Gastroesophageal sphincter (tissue), 4 donors: Measurements from ENCODE around the gene RPS5. TPM values are rescaled to one million over a fixed set of nuclear protein-coding genes. Genes with fewer than 3 reads are reported as not detected.
"Not testable (repeated sequence)": the region's sequence is repeated elsewhere in the genome, so short reads cannot be mapped to it uniquely, and the experiment has no call there.

Experiments used
- ATAC-seq: fragments of 150-250 bp; one replicate; pipeline ENCODE4 v1.9.1; 2016; ENCODE audit warnings: mild to moderate bottlenecking, moderate library complexity
- H3K27ac ChIP-seq, 4 donors: fragments of 200-600 bp; sonication (generic) in 3 of 4; 1 replicate in 3 of 4; 2 replicates in 1 of 4; pipeline ENCODE4 v1.5.1; 2016 to 2019
- H3K27me3 ChIP-seq: fragments of 200-600 bp; sonication (generic); one replicate; pipeline ENCODE4 v1.5.1; 2019
- H3K36me3 ChIP-seq, 2 donors: fragments of 200-600 bp; sonication (generic); one replicate each; pipeline ENCODE4 v1.5.1; 2019; ENCODE audit warnings: control low read depth in 1 of 2
- H3K4me1 ChIP-seq, 3 donors: fragments of 200-600 bp; sonication (generic); 1 replicate in 2 of 3; 2 replicates in 1 of 3; pipeline ENCODE4 v1.5.1; 2016 to 2019; ENCODE audit warnings: control low read depth in 2 of 3
- H3K4me3 ChIP-seq, 2 donors: fragments of 200-600 bp; sonication (generic); one replicate each; pipeline ENCODE4 v1.5.1; 2019; ENCODE audit warnings: mild to moderate bottlenecking in 1 of 2, moderate library complexity in 1 of 2
- H3K9me3 ChIP-seq, 3 donors: fragments of 200-600 bp; sonication (generic); one replicate each; pipeline ENCODE4 v1.5.1; 2017 to 2019; ENCODE audit warnings: control low read depth in 2 of 3
- CTCF ChIP-seq, 4 experiments: fragments of 200-600 bp in 2 of 4; fragments of 450-650 bp in 2 of 4; sonication (generic) in 1 of 4; IDR thresholded peaks; one replicate each; pipeline ENCODE4 v1.5.1; 2017 to 2019; ENCODE audit warnings: antibody characterized with exemption in 4 of 4, mild to moderate bottlenecking in 2 of 4, moderate library complexity in 2 of 4
- EP300 ChIP-seq: sonication (generic); formaldehyde crosslinking; IDR thresholded peaks from one replicate; pipeline ENCODE4 v1.6.1; 2017; ENCODE audit warnings: antibody characterized with exemption, mild to moderate bottlenecking
- POLR2A ChIP-seq, 2 donors: fragments of 450-650 bp; IDR thresholded peaks; one replicate each; pipeline ENCODE4 v1.6.1; 2017; ENCODE audit warnings: antibody characterized with exemption in 2 of 2, mild to moderate bottlenecking in 2 of 2, moderate library complexity in 1 of 2
- POLR2AphosphoS5 ChIP-seq: sonication (generic); formaldehyde crosslinking; IDR thresholded peaks from one replicate; pipeline ENCODE4 v1.6.1; 2017; ENCODE audit warnings: antibody characterized with exemption
- whole genome bisulfite sequencing, 2 donors: methylation state at CpG; one replicate each; pipeline ENCODE4 v1.1.5; 2018; ENCODE audit warnings: low coverage in 1 of 2; 5-methylcytosine and 5-hydroxymethylcytosine counted together
- total RNA-seq, 4 donors: library from RNA; depleted of rRNA; stranded (reverse); fragments of >200 nt; gene quantifications; one replicate each; pipeline ENCODE4 v1.1.0, GENCODE V29; 2016

RPS5 gene
- total RNA-seq, 4 donors from 2014 or later: 841 to 2,040 (median 1,635) TPM

GRCh38 chr19:58372311-58373133, 14.5 kb upstream of the RPS5 start:
- ATAC-seq: no peak
- 60 to 80% methylated on average over 2 to 7 of the region's 15 CpGs for WGBS, 2 donors
- Histone ChIP-seq H3K4me3 (no peak overlapping the region), H3K27me3 (peaks cover 7% of the 10 kb centered on the region), H3K9me3 (no peaks in the 10 kb centered on the region), H3K36me3 (peaks cover 0 to 6% of the 10 kb centered on the region in 2 donors), H3K27ac (no peak overlapping the region), H3K4me1 (no peaks in the 10 kb centered on the region)
- TF ChIP-seq EP300: no peak
- no peak for TF ChIP-seq POLR2A (IDR thresholded peaks at IDR 0.05)
- no peak for TF ChIP-seq POLR2AphosphoS5
- TF ChIP-seq CTCF (IDR thresholded peaks at IDR 0.05): no peak

GRCh38 chr19:58374200-58374599, 12.9 kb upstream of the RPS5 start:
- no peak for ATAC-seq
- no peak for TF ChIP-seq EP300
- no peak for TF ChIP-seq POLR2AphosphoS5
- no peak for TF ChIP-seq POLR2A (IDR thresholded peaks at IDR 0.05)
- TF ChIP-seq CTCF (IDR thresholded peaks at IDR 0.05): no peak
- Histone ChIP-seq H3K27me3 (no peaks in the 10 kb centered on the region), H3K9me3 (no peaks in the 10 kb centered on the region), H3K27ac (no peak overlapping the region), H3K4me3 (no peak overlapping the region), H3K36me3 (no peaks in the 10 kb centered on the region), H3K4me1 (peaks cover 0 to 2% (median under 1%) of the 10 kb centered on the region in 3 donors)
- WGBS, 2 donors: 82 to 92% methylated on average over 4 of the region's 4 CpGs

- WGBS, 2 donors: 50% methylated on average over 4 of the region's 7 CpGs; no CpG with 5 or more reads in 1 of the 2 donors
- H3K27me3 ChIP-seq, H3K36me3 ChIP-seq, H3K9me3 ChIP-seq, H3K27ac ChIP-seq, H3K4me3 ChIP-seq, ATAC-seq: not testable (repeated sequence)
- peaks cover 0 to 22% (median 15%) of the 10 kb centered on the region in 3 donors for H3K4me1 ChIP-seq
These were observed 10.3 kb upstream of the RPS5 start for GRCh38 chr19:58376724-58377123.

GRCh38 chr19:58379246-58379645, 7.8 kb upstream of the RPS5 start:
- TF ChIP-seq POLR2AphosphoS5 (no peak), EP300 (no peak), POLR2A (IDR thresholded peaks at IDR 0.05) (no peak), CTCF (IDR thresholded peaks at IDR 0.05) (no peak)
- Histone ChIP-seq H3K27ac (no peak overlapping the region), H3K9me3 (no peaks in the 10 kb centered on the region), H3K27me3 (no peaks in the 10 kb centered on the region), H3K36me3 (no peaks in the 10 kb centered on the region), H3K4me3 (no peak overlapping the region), H3K4me1 (peaks cover 0 to 32% (median 18%) of the 10 kb centered on the region in 3 donors)
- ATAC-seq: no peak
- no CpG with 5 or more reads among the region's 6 CpGs for WGBS, 2 donors

GRCh38 chr19:58380037-58380661, 6.9 kb upstream of the RPS5 start:
- Histone ChIP-seq H3K36me3 (no peaks in the 10 kb centered on the region), H3K27ac (peak overlapping the region; percentile 43 to 96 (median 94)), H3K4me1 (peaks cover 0 to 37% (median 18%) of the 10 kb centered on the region in 3 donors), H3K27me3 (no peaks in the 10 kb centered on the region), H3K9me3 (no peaks in the 10 kb centered on the region), H3K4me3 (peak overlapping the region; percentile 49 to 87)
- 4 to 10% methylated on average over 9 to 12 of the region's 24 CpGs for WGBS, 2 donors
- TF ChIP-seq EP300 (no peak), POLR2A (IDR thresholded peaks at IDR 0.05) (no peak), POLR2AphosphoS5 (no peak)
- ATAC-seq: no peak
